Esophagus muscularis mucosa (tissue), 4 donors: ENCODE measurements around the gene SRD5A1.

ENCODE experiments used
- CTCF ChIP-seq, 3 experiments: fragments of 200-600 bp in 2 of 3; fragments of 450-650 bp in 1 of 3; sonication (generic) in 2 of 3; IDR thresholded peaks; one replicate each; pipeline ENCODE4 v1.5.1; 2017 to 2019; ENCODE audit warnings: antibody characterized with exemption in 3 of 3, mild to moderate bottlenecking in 2 of 3, moderate library complexity in 1 of 3
- EP300 ChIP-seq: sonication (generic); formaldehyde crosslinking; IDR thresholded peaks from one replicate; pipeline ENCODE4 v1.6.1; 2017; ENCODE audit warnings: antibody characterized with exemption
- POLR2A ChIP-seq: fragments of 450-650 bp; IDR thresholded peaks from one replicate; pipeline ENCODE4 v1.6.1; 2017; ENCODE audit warnings: antibody characterized with exemption, moderate library complexity, mild to moderate bottlenecking, low read depth
- POLR2AphosphoS5 ChIP-seq, 2 donors: sonication (generic); formaldehyde crosslinking; IDR thresholded peaks; one replicate each; pipeline ENCODE4 v1.6.1; 2017; ENCODE audit warnings: antibody characterized with exemption in 2 of 2

GRCh38 chr5:6682239-6682638 lies 49.0 kb downstream of the SRD5A1 start:
- TF ChIP-seq CTCF (IDR thresholded peaks at IDR 0.05) (no peak), POLR2AphosphoS5 (IDR thresholded peaks at IDR 0.05) (no peak), POLR2A (no peak), EP300 (no peak)
